ENCODE data around the gene SMTNL2. TPM values are rescaled to one million over a fixed set of nuclear protein-coding genes. Genes with fewer than 3 reads are reported as not detected.

SMTNL2 gene
- total RNA-seq, 4 donors from 2014 or later: 0.25 to 3.0 (median 1.0) TPM; not detected in 1

DNA sequence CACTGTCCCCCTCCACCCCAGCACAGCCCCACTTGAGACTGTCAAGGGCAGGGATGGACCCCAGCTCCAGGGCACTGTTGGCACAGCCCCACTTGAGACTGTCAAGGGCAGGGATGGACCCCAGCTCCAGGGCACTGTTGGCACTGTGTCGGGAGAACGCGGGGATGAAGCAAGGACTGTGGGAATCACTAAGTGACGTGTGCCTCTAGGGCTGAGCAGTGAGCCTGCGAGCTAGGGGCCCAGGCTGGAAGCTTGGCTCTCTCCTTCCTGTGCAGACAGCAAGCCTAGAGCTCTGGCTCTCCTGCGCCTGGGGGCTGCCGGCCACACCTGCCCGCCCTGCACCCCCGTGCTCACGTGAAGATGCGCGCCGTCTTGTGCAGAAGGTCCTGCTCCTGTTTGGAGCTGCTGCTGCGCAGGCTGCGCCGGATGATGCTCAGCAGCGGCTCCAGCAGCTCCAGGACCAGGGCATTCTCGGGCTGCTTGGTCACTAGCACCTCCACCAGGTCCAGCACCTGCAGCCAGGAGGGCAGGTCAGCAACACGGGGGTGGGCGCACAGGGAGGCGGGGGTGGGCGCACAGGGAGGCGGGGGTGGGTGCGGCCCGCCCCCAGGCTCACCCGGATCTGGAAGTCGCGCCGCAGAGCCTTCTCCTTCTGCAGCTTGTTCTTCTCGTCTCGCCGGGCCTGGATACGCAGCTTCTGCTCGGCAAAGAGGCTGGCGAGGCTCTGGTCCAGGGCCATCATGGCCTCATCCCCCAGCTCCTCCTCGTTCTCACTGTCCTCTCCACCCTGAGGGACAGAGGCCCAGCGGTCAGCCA is 40.0 kb upstream of the SMTNL2 start:
- no peak for DNase-seq (ENCODE audit: low spot score in 2 of 2)
- intact Hi-C loops (cut with DNase I; ENCODE audit: low total_unique reads): no loop called here
- TF ChIP-seq, protein P1, sequence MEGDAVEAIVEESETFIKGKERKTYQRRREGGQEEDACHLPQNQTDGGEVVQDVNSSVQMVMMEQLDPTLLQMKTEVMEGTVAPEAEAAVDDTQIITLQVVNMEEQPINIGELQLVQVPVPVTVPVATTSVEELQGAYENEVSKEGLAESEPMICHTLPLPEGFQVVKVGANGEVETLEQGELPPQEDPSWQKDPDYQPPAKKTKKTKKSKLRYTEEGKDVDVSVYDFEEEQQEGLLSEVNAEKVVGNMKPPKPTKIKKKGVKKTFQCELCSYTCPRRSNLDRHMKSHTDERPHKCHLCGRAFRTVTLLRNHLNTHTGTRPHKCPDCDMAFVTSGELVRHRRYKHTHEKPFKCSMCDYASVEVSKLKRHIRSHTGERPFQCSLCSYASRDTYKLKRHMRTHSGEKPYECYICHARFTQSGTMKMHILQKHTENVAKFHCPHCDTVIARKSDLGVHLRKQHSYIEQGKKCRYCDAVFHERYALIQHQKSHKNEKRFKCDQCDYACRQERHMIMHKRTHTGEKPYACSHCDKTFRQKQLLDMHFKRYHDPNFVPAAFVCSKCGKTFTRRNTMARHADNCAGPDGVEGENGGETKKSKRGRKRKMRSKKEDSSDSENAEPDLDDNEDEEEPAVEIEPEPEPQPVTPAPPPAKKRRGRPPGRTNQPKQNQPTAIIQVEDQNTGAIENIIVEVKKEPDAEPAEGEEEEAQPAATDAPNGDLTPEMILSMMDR (IDR thresholded peaks at IDR 0.05): no peak
- no peak for TF ChIP-seq POLR2A (IDR thresholded peaks at IDR 0.05)
- H3K4me3 ChIP-seq (ENCODE audit: low read depth, poor library complexity, severe bottlenecking): no peak overlapping the region
- WGBS, 2 donors: 82 to 92% methylated on average over 24 to 37 of the region's 37 CpGs

DNA sequence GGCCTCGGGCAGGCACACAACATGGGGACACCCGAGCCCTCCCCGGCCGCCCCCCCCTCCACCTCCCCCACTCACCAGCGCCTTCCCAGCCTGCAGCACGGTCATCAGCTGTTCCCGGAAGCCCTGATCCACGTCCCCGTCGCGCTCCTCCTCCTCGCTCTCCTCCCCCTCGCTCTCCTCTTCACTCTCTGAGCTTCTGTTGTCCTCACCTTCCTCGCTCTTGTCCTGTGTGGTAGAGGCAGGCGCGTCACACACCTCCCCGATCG is 39.4 kb upstream of the SMTNL2 start:
- TF ChIP-seq, protein P1 (IDR thresholded peaks at IDR 0.05): no peak
- TF ChIP-seq POLR2A (IDR thresholded peaks at IDR 0.05): no peak
- WGBS, 2 donors: 92 to 93% methylated on average over 18 of the region's 18 CpGs
- intact Hi-C loops (cut with DNase I; ENCODE audit: low total_unique reads): no loop called here
- H3K4me3 ChIP-seq (ENCODE audit: low read depth, poor library complexity, severe bottlenecking): no peak overlapping the region
- DNase-seq (ENCODE audit: low spot score in 2 of 2): no peak

- intact Hi-C loops (cut with DNase I; ENCODE audit: low total_unique reads): no loop called here
- WGBS, 2 donors: 90 to 91% methylated on average over 27 to 29 of the region's 32 CpGs
- DNase-seq (ENCODE audit: low spot score in 2 of 2): peak in 1 of 2 donors; percentile 82
- TF ChIP-seq POLR2A (IDR thresholded peaks at IDR 0.05): no peak
- TF ChIP-seq, protein P1 (IDR thresholded peaks at IDR 0.05): no peak
- no peak overlapping the region for H3K4me3 ChIP-seq (ENCODE audit: low read depth, poor library complexity, severe bottlenecking)
Observed at GRCh38 chr17:4545217-4545951, 38.9 kb upstream of the SMTNL2 start.

DNA sequence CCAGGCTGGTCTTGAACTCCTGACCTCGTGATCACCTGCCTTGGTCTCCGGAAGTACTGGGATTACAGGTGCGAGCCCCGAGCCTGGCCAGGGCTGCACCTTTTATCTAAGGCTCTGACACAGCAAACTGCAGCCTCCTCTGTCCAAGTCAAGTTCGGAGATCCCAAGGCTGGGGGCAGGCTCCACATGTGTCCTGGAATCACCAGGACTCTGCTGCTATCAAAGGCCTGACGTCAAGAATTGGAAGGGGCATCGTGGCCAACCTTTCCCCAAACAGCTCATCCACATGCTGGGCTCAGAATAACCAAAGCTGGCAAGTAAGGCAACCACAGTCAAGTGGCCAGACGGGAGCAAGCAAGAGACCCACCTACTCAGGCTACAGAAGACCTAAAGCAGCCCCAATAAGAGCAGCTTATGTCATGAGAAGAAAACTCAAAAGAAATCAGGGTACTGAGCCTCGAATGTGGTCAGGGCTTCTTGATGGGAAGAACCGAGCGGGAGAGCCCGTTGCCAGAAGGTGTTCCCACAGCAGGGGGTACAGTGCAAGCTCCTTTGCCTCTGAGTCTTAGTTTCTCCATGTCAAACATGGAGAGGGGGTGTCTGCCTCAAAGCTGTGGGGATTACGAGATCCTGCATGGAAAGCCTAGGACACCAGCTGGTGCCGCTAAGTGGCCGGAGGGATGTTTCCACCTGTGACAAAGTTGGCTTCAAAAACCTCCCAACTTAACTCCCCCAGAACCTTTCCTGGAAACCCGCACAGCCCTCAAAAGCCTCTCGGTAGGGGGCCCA is 37.0 kb upstream of the SMTNL2 start:
- 91 to 92% methylated on average over 17 of the region's 17 CpGs for WGBS, 2 donors
- DNase-seq (ENCODE audit: low spot score in 2 of 2): peak in 1 of 2 donors; percentile 77
- intact Hi-C loops (cut with DNase I; ENCODE audit: low total_unique reads): no loop called here
- no peak overlapping the region for H3K4me3 ChIP-seq (ENCODE audit: low read depth, poor library complexity, severe bottlenecking)
- TF ChIP-seq, protein P1 (IDR thresholded peaks at IDR 0.05): no peak
- TF ChIP-seq POLR2A (IDR thresholded peaks at IDR 0.05): no peak

DNA sequence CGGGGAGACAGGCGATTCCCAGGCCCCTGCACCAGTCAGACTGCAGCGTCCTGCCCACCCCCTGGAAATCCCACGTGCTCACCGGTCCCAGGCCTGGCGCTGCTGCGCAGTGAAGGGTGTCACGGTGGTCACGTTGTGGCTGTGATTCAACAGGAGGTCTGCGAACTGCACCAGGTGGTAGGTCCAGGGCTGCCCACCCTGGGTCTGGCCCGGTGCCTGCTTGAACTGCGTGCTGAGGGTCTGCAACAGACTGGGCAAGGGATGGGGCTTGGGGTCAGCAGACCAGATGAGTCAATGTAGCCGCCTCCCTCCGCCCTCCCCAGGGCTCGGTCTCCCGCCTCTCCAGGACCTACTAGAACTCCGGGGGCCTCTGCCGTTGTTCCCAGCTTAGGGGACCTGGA is 36.3 kb upstream of the SMTNL2 start:
- peak in 1 of 2 donors; percentile 84 for DNase-seq (ENCODE audit: low spot score in 2 of 2)

More for the DNA sequence above, 36.3 kb upstream of the SMTNL2 start:
- TF ChIP-seq, protein P1 (IDR thresholded peaks at IDR 0.05): no peak
- no peak for TF ChIP-seq POLR2A (IDR thresholded peaks at IDR 0.05)
- intact Hi-C loops (cut with DNase I; ENCODE audit: low total_unique reads): no loop called here
- H3K4me3 ChIP-seq (ENCODE audit: low read depth, poor library complexity, severe bottlenecking): no peak overlapping the region
- 95 to 96% methylated on average over 17 of the region's 18 CpGs for WGBS, 2 donors
